ENCODE results near the gene ROGDI.

ROGDI gene

GRCh38 chr16:4765511-4766474 lies 36.6 kb downstream of the ROGDI start:
- DNase-seq, result no peak

GRCh38 chr16:4763791-4764190 lies 38.6 kb downstream of the ROGDI start:
- DNase-seq, result no peak

- no peak for DNase-seq
Observed at GRCh38 chr16:4762205-4762604, 40.2 kb downstream of the ROGDI start.

GRCh38 chr16:4760221-4760910 lies 42.1 kb downstream of the ROGDI start:
- DNase-seq, result no peak

GRCh38 chr16:4755687-4756086 lies 46.7 kb downstream of the ROGDI start:
- DNase-seq, result no peak

GRCh38 chr16:4754865-4755264 lies 47.6 kb downstream of the ROGDI start:
- no peak for DNase-seq

DNA sequence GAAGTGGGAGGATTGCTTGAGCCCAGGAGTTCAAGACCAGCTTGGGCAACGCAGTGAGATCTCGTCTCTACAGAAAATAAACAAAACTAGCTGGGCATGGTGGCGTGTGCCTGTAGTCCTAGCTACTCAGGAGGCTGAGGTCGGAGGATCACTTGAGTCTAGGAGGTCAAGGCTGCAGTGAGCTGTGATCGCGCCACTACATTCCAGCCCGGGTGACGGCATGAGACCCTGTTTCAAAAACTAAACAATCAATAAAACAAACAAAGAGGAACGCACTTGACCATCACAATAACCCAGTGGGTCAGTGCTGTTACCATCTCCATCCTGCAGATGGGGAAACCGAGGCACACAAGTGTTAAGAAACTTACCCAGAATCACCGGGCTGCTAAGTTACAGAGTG lies 49.2 kb downstream of the ROGDI start:
- no peak for DNase-seq

DNA sequence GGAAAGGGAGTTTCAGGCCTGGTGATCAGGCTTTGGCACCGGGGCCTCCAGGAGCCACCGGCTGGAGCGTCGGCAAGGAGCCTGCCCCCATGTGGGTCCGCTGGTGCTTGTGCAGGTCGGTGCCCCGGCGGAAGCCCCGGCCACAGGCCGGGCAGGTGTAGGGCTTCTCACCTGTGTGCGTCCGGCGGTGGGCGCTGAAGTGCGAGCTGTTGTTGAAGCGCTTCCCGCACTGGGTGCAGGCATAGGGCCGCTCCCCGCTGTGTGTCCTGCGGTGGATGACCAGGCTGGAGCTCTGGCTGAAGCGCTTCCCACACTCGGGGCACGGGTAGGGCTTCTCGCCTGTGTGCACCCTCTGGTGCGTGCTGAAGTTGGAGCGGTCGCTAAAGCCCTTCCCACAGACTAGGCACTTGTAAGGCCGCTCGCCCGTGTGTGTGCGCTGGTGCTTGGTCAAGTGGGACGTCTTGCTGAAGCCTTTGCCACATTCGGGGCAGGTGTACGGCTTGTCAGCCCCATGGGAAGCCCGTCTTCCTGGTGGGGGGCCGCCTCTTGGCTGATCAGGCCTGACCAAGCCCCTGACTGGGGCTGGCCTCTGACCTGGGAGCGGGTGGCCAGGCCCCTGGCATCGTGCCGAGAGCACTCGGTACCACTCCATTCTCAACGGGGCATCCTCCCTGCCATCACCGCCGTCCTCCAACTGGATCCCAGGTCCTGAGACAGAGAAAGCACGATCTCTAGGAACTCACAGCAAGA lies 49.9 kb downstream of the ROGDI start:
- DNase-seq, result no peak

GRCh38 chr16:4750896-4751295 lies 51.5 kb downstream of the ROGDI start:
- no peak for DNase-seq

DNA sequence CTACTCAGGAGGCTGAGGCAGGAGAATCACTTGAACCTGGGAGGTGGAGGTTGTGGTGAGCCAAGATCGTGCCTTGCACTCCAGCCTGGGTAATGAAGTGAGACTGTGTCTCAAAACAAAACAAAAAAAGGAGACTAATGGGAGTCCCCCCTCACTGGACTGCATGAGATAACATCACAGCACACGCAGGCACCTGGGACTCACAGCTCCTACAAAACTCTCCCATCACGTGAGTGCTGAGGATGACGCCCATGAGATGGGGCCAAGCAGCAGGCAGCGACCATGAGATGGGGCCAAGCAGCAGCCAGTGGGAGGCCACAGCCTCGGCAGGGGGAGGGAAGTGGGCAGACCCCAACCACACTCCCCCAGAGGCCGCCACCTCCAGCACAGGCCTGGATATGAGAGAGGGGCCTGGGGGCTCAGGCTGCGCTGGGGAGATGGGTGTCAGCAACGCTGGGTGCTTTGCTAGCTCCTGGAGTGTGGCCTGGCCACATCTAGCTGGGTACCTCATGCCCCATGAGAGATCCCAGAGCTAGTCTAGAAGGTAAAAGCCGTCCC lies 52.7 kb downstream of the ROGDI start:
- DNase-seq, result no peak

DNA sequence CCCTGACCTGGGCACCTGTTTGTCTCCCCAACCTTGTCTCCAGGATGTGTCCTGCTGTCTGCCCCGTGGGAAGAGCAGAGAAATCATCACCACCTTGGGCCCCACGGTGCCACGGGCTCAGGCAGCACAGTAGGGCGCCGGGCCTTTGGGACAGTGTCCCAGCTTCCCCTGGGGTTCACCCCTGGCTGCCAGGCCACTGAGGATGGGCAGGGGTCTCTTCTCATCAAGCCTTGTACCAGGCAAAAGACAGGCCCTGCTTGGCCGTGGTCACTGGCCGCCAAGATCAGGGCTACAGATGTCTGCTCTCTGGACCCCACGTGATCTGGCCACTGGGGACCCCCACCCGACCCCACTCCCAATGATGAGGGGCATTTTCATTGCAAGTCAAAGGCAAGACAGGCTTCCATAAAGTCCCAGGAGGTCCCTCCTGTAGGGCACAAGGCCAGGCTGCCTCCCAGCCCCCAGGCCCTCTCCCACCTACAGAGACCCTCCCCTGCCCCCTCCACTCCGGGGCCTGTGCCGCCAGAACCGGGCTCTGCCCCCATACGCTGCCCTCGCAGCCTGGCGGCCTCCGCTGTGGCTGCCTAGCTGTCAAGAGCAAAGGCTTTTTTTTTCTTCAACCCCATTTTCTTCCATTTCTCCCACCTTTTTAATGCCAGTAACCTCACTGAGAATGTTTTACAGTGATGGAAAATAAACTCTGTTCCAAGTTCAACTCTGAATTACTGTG lies 53.6 kb downstream of the ROGDI start:
- DNase-seq, result no peak

DNA sequence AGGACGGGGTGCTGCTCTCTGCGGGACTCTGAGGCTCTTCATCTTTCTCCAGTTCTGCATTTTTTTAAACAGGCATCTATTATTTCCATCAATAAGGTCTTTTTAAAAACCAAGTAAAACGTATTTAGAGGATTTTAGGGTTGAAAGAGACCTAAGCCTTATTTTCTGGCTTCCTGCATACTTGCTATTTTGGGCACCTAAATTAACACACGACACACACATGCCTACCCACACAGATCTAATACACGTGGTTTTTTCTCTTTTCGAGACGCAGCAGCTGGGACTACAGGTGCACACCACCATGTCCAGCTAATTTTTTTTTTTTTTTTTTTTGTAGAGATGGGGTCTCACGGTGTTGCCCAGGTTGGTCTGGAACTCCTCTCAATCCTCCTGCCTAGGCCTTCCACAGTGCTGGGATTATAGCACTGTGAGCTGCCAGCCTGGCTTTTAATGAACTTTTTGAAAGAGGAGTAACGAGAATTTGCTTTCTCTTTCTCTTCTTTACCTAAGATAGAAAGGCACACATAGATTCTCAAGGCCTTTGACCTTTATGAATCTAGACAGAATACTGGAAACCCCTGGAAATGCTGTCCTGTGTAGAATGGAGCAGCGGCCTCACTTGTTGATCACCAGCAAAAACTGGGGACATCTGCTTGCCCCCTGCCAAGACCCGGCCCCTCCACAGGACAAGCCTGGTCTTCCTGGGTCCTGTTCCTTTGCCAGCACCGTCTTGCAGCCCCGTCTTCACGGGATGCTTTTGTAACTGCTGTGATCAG lies 54.3 kb downstream of the ROGDI start:
- DNase-seq, result no peak

DNA sequence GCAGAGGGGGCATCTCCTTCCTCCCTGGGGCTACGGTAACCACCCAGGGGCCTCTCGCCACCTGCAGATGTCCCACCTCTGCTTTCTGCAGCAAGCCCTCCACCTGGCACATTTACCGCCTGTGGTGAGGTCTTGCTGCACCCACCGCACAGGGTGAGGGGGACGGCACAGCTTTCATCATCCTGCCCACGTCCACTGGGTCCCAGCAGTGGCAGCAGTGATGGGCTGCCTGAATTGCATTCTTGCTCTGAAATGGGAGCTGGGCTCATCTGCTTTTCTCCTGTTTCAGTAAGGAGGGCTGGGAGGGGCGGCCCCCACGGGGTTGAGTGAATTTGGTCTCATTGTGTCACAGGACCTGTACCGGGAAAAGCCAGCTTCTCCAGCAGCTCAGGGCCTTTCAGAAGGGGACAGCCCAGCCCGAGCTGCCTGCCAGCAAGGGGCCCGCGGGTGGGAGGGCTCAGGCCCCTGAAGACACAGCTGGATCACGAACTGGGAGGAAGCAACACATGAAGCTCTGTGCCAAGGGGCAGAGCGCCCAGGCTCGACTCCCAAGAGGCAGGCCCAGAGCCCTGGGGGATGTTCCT lies 55.4 kb downstream of the ROGDI start:
- DNase-seq, result no peak
